NT2/D1 (cell line): Measurements from ENCODE around the gene MYO9B.

Source experiments
- DNase-seq: peaks from one replicate; pipeline ENCODE4 v3.0.0-alpha.2; 2011; ENCODE audit warnings: low read depth, low spot score
- H3K27me3 ChIP-seq: 2 replicates; pipeline ENCODE4 v1.6.0; 2011; ENCODE audit warnings: mild to moderate bottlenecking; ENCODE audit not compliant: insufficient read length, insufficient read depth
- H3K36me3 ChIP-seq: 2 replicates; pipeline ENCODE4 v1.6.1; 2011; ENCODE audit warnings: mild to moderate bottlenecking, low read length, mixed read lengths; ENCODE audit not compliant: insufficient read depth, insufficient read length
- H3K4me1 ChIP-seq: 2 replicates; pipeline ENCODE4 v1.5.1; 2011; ENCODE audit not compliant: insufficient read depth, insufficient read length
- H3K4me3 ChIP-seq: 2 replicates; pipeline ENCODE4 v1.5.1; 2011; ENCODE audit warnings: low read depth; ENCODE audit not compliant: insufficient read length
- H3K9ac ChIP-seq: 2 replicates; pipeline ENCODE4 v1.6.0; 2011; ENCODE audit warnings: low read depth; ENCODE audit not compliant: insufficient read length
- H3K9me3 ChIP-seq: 2 replicates; pipeline ENCODE4 v1.5.1; 2011; ENCODE audit warnings: mild to moderate bottlenecking, low read length; ENCODE audit not compliant: insufficient read depth
- SUZ12 ChIP-seq: IDR thresholded peaks from 2 replicates; pipeline ENCODE4 v1.6.1; 2011; ENCODE audit not compliant: insufficient read length, insufficient read depth; ENCODE audit errors: extremely low read depth
- YY1 ChIP-seq: IDR thresholded peaks from 2 replicates; pipeline ENCODE4 v1.6.1; 2011; ENCODE audit not compliant: insufficient read length, insufficient read depth
- ZNF274 ChIP-seq: IDR thresholded peaks from 2 replicates; pipeline ENCODE4 v1.6.1; 2011; ENCODE audit warnings: mild to moderate bottlenecking, low read depth, low read length

MYO9B gene

GRCh38 chr19:17075035-17075863 lies at the start of gene MYO9B, which contains the start of gene HAUS8:
Gene MYO9B (plus strand): TSS chr19:17075777. CDS start chr19:17101718, 25,941 bp downstream.
Gene HAUS8 (minus strand): TSS chr19:17075452. CDS start chr19:17075422, 30 bp downstream.
- Histone ChIP-seq H3K9me3 (no peaks in the 10 kb centered on the region), H3K4me3 (peak within 1 kb of the TSS; percentile 94), H3K4me1 (peaks cover 30% of the 10 kb centered on the region), H3K27me3 (no peaks in the 10 kb centered on the region), H3K36me3 (peaks cover 55% of the 10 kb centered on the region), H3K9ac (peak within 1 kb of the TSS; percentile 98)
- peak; percentile 99 for DNase-seq
- no peak for TF ChIP-seq SUZ12
- no peak for TF ChIP-seq ZNF274
- peak; percentile 68 for TF ChIP-seq YY1

- H3K36me3 ChIP-seq = no peaks in the 10 kb centered on the region
- peaks cover 25% of the 10 kb centered on the region for H3K27me3 ChIP-seq
- peak overlapping the region; percentile 72 for H3K4me3 ChIP-seq
- no peak for TF ChIP-seq SUZ12
- no peak for TF ChIP-seq ZNF274
- no peak for TF ChIP-seq YY1
- peaks cover 33% of the 10 kb centered on the region for H3K9me3 ChIP-seq
- H3K4me1 ChIP-seq = peaks cover 10% of the 10 kb centered on the region
- H3K9ac ChIP-seq = peak overlapping the region; percentile 82
- no peak for DNase-seq
Observed at GRCh38 chr19:17025991-17026658, 49.5 kb upstream of the MYO9B start.

GRCh38 chr19:17026706-17027534 lies 48.7 kb upstream of the MYO9B start, which contains the start of gene CPAMD8:
Gene CPAMD8 (minus strand): TSS chr19:17026810. CDS start chr19:17026642, 168 bp downstream.
- DNase-seq = no peak
- TF ChIP-seq SUZ12 = no peak
- TF ChIP-seq ZNF274 = no peak
- TF ChIP-seq YY1 = no peak
- Histone ChIP-seq H3K4me1 (peaks cover 10% of the 10 kb centered on the region), H3K27me3 (peaks cover 25% of the 10 kb centered on the region), H3K4me3 (peak within 1 kb of the TSS; percentile 72), H3K9ac (peak within 1 kb of the TSS; percentile 82), H3K36me3 (no peaks in the 10 kb centered on the region), H3K9me3 (peaks cover 26% of the 10 kb centered on the region)

GRCh38 chr19:17027535-17027975 lies 48.0 kb upstream of the MYO9B start:
- no peak for TF ChIP-seq YY1
- no peak for TF ChIP-seq ZNF274
- TF ChIP-seq SUZ12 = no peak
- Histone ChIP-seq H3K27me3 (peaks cover 25% of the 10 kb centered on the region), H3K9ac (no peak overlapping the region), H3K9me3 (peaks cover 19% of the 10 kb centered on the region), H3K4me1 (peaks cover 10% of the 10 kb centered on the region), H3K4me3 (no peak overlapping the region), H3K36me3 (no peaks in the 10 kb centered on the region)
- no peak for DNase-seq

GRCh38 chr19:17031741-17032140 lies 43.8 kb upstream of the MYO9B start:
- Histone ChIP-seq H3K27me3 (peaks cover 13% of the 10 kb centered on the region), H3K9ac (no peak overlapping the region), H3K4me1 (peaks cover 3% of the 10 kb centered on the region), H3K4me3 (no peak overlapping the region), H3K36me3 (no peaks in the 10 kb centered on the region), H3K9me3 (no peaks in the 10 kb centered on the region)
- no peak for DNase-seq
- no peak for TF ChIP-seq SUZ12

- H3K4me1 ChIP-seq = no peaks in the 10 kb centered on the region
- no peaks in the 10 kb centered on the region for H3K9me3 ChIP-seq
- H3K9ac ChIP-seq = no peak overlapping the region
- DNase-seq = no peak
- no peaks in the 10 kb centered on the region for H3K36me3 ChIP-seq
- peaks cover 7% of the 10 kb centered on the region for H3K27me3 ChIP-seq
- no peak for TF ChIP-seq ZNF274
- no peak for TF ChIP-seq SUZ12
- no peak for TF ChIP-seq YY1
- no peak overlapping the region for H3K4me3 ChIP-seq
Observed at GRCh38 chr19:17035842-17036424, 39.6 kb upstream of the MYO9B start.
